B cell (primary cell): ENCODE data around the gene AMPH.

Source experiments
- EZH2 ChIP-seq: IDR thresholded peaks from 2 replicates; pipeline ENCODE4 v1.6.1; 2012; ENCODE audit warnings: borderline replicate concordance, low read depth, mild to moderate bottlenecking, moderate library complexity, low read length; ENCODE audit not compliant: insufficient read depth, poor library complexity, severe bottlenecking
- TF ChIP-seq, protein P1 (sequence below): fragments of 200-600 bp; IDR thresholded peaks from one replicate; pipeline ENCODE4 v1.8.0; 2022; ENCODE audit warnings: antibody characterized with exemption, mild to moderate bottlenecking

DNA sequence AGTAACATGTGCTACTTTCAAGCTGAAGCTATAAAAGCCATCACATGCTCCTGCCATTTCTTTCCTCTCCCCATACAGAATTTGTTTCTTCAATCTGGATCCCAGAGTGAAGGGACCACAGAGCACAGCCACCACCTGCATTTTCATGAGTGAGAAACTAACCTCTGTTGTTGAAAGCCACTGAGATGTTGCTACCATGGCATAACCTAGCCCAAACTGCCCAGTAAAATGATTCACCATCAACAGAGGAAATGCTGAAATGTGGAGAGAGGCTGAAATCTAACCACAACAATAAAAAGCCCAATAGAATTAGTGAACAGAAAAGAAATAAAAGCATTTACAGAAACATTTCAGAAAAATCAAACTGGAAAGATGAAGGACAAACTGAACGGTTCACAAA, 125.2 kb downstream of the AMPH start:
- TF ChIP-seq, protein P1, sequence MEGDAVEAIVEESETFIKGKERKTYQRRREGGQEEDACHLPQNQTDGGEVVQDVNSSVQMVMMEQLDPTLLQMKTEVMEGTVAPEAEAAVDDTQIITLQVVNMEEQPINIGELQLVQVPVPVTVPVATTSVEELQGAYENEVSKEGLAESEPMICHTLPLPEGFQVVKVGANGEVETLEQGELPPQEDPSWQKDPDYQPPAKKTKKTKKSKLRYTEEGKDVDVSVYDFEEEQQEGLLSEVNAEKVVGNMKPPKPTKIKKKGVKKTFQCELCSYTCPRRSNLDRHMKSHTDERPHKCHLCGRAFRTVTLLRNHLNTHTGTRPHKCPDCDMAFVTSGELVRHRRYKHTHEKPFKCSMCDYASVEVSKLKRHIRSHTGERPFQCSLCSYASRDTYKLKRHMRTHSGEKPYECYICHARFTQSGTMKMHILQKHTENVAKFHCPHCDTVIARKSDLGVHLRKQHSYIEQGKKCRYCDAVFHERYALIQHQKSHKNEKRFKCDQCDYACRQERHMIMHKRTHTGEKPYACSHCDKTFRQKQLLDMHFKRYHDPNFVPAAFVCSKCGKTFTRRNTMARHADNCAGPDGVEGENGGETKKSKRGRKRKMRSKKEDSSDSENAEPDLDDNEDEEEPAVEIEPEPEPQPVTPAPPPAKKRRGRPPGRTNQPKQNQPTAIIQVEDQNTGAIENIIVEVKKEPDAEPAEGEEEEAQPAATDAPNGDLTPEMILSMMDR, result no peak
- TF ChIP-seq EZH2, result no peak
